Measurements from ENCODE around the gene KIRREL1. TPM values are rescaled to one million over a fixed set of nuclear protein-coding genes. Genes with fewer than 3 reads are reported as not detected.
A peak's percentile ranks its signal among the peaks of the same experiment; 100 is the strongest.

Gene KIRREL1
- total RNA-seq, 1 donor from 2014 or later: 166 TPM

- DNase-seq (ENCODE audit: low spot score): no peak
- Mint-ChIP-seq H3K27ac (ENCODE audit: unreplicated experiment) (no peak overlapping the region), H3K9me3 (ENCODE audit: low read depth) (no peaks in the 10 kb centered on the region), H3K36me3 (ENCODE audit: low read depth) (peaks cover 20% of the 10 kb centered on the region), H3K4me1 (ENCODE audit: low read depth) (peaks cover 49% of the 10 kb centered on the region), H3K27me3 (ENCODE audit: low read depth) (no peaks in the 10 kb centered on the region), H3K4me3 (ENCODE audit: unreplicated experiment) (no peak overlapping the region)
- no peak for TF ChIP-seq CTCF (IDR thresholded peaks at IDR 0.05)
Observed at GRCh38 chr1:158049853-158050252, 56.4 kb downstream of the KIRREL1 start.

GRCh38 chr1:158053276-158053675 lies 59.8 kb downstream of the KIRREL1 start:
- peak overlapping the region; percentile 70 for H3K27ac Mint-ChIP-seq (ENCODE audit: unreplicated experiment)
- DNase-seq (ENCODE audit: low spot score): no peak
- H3K4me1 Mint-ChIP-seq (ENCODE audit: low read depth): peaks cover 47% of the 10 kb centered on the region
- TF ChIP-seq CTCF (IDR thresholded peaks at IDR 0.05): no peak
- no peaks in the 10 kb centered on the region for H3K27me3 Mint-ChIP-seq (ENCODE audit: low read depth)
- H3K36me3 Mint-ChIP-seq (ENCODE audit: low read depth): peaks cover 19% of the 10 kb centered on the region
- H3K9me3 Mint-ChIP-seq (ENCODE audit: low read depth): no peaks in the 10 kb centered on the region
- no peak overlapping the region for H3K4me3 Mint-ChIP-seq (ENCODE audit: unreplicated experiment)

GRCh38 chr1:158054721-158055120 lies 61.3 kb downstream of the KIRREL1 start:
- H3K4me3 Mint-ChIP-seq (ENCODE audit: unreplicated experiment): no peak overlapping the region
- no peak for TF ChIP-seq CTCF (IDR thresholded peaks at IDR 0.05)
- H3K27me3 Mint-ChIP-seq (ENCODE audit: low read depth): no peaks in the 10 kb centered on the region
- H3K27ac Mint-ChIP-seq (ENCODE audit: unreplicated experiment): no peak overlapping the region
- DNase-seq (ENCODE audit: low spot score): no peak
- H3K4me1 Mint-ChIP-seq (ENCODE audit: low read depth): peaks cover 61% of the 10 kb centered on the region
- H3K9me3 Mint-ChIP-seq (ENCODE audit: low read depth): no peaks in the 10 kb centered on the region
- peaks cover 19% of the 10 kb centered on the region for H3K36me3 Mint-ChIP-seq (ENCODE audit: low read depth)

- Mint-ChIP-seq H3K36me3 (ENCODE audit: low read depth) (peaks cover 19% of the 10 kb centered on the region), H3K4me3 (ENCODE audit: unreplicated experiment) (no peak overlapping the region), H3K4me1 (ENCODE audit: low read depth) (peaks cover 68% of the 10 kb centered on the region)
Observed at GRCh38 chr1:158055854-158056253, 62.4 kb downstream of the KIRREL1 start.

GRCh38 chr1:158056498-158056897 lies 63.1 kb downstream of the KIRREL1 start:
- H3K27me3 Mint-ChIP-seq (ENCODE audit: low read depth): no peaks in the 10 kb centered on the region
- H3K4me3 Mint-ChIP-seq (ENCODE audit: unreplicated experiment): no peak overlapping the region
- no peaks in the 10 kb centered on the region for H3K9me3 Mint-ChIP-seq (ENCODE audit: low read depth)
- peaks cover 16% of the 10 kb centered on the region for H3K36me3 Mint-ChIP-seq (ENCODE audit: low read depth)
- peaks cover 66% of the 10 kb centered on the region for H3K4me1 Mint-ChIP-seq (ENCODE audit: low read depth)
- DNase-seq (ENCODE audit: low spot score): no peak
- TF ChIP-seq CTCF (IDR thresholded peaks at IDR 0.05): no peak
- H3K27ac Mint-ChIP-seq (ENCODE audit: unreplicated experiment): no peak overlapping the region

More at GRCh38 chr1:158055854-158056253, 62.4 kb downstream of the KIRREL1 start:
- Mint-ChIP-seq H3K9me3 (ENCODE audit: low read depth) (no peaks in the 10 kb centered on the region), H3K27me3 (ENCODE audit: low read depth) (no peaks in the 10 kb centered on the region), H3K27ac (ENCODE audit: unreplicated experiment) (no peak overlapping the region)
- TF ChIP-seq CTCF (IDR thresholded peaks at IDR 0.05): no peak
- DNase-seq (ENCODE audit: low spot score): no peak
